ENCODE results near the gene ARPC5.

ARPC5 gene

GRCh38 chr1:183634429-183635065 is 1.0 kb downstream of the ARPC5 start:
- Histone ChIP-seq H3K9me3 (ENCODE audit: control insufficient read depth, insufficient read depth, low read length) (no peaks in the 10 kb centered on the region), H3K9me2 (replicated peaks; ENCODE audit: control insufficient read depth, low read length) (no peaks in the 10 kb centered on the region), H3K4me2 (ENCODE audit: low read length) (peak overlapping the region; percentile 68), H4K20me1 (ENCODE audit: control insufficient read depth, insufficient read depth, low read depth, low read length) (peaks cover 16% of the 10 kb centered on the region), H3K4me3 (ENCODE audit: low read length) (peak overlapping the region; percentile 92), H3K27ac (ENCODE audit: low read depth, low read length) (peak overlapping the region; percentile 74), H3K79me2 (ENCODE audit: control insufficient read depth, low read length) (peaks cover 56% of the 10 kb centered on the region), H3K4me1 (ENCODE audit: control insufficient read depth, low read length) (peaks cover 35% of the 10 kb centered on the region), H3K27me3 (ENCODE audit: control insufficient read depth, low read length) (peaks cover 19% of the 10 kb centered on the region), H3F3A (ENCODE audit: control insufficient read depth, insufficient read depth) (peaks cover 16% of the 10 kb centered on the region), H3K36me3 (ENCODE audit: control insufficient read depth, low read length) (peaks cover 42% of the 10 kb centered on the region)
- no peak for TF ChIP-seq EZH2phosphoT487 (IDR thresholded peaks at IDR 0.05; ENCODE audit: borderline replicate concordance, low read length)
- TF ChIP-seq CTCF (IDR thresholded peaks at IDR 0.05; ENCODE audit: low read depth, low read length, poor library complexity, severe bottlenecking) = no peak

GRCh38 chr1:183633676-183634343 is 1.8 kb downstream of the ARPC5 start:
- H3K4me3 ChIP-seq (ENCODE audit: low read length) = peak overlapping the region; percentile 92
- H3K4me1 ChIP-seq (ENCODE audit: control insufficient read depth, low read length) = peaks cover 35% of the 10 kb centered on the region
- H3K27ac ChIP-seq (ENCODE audit: low read depth, low read length) = peak overlapping the region; percentile 74
- H4K20me1 ChIP-seq (ENCODE audit: control insufficient read depth, insufficient read depth, low read depth, low read length) = peaks cover 16% of the 10 kb centered on the region
- H3K36me3 ChIP-seq (ENCODE audit: control insufficient read depth, low read length) = peaks cover 49% of the 10 kb centered on the region
- peaks cover 16% of the 10 kb centered on the region for H3F3A ChIP-seq (ENCODE audit: control insufficient read depth, insufficient read depth)
- H3K27me3 ChIP-seq (ENCODE audit: control insufficient read depth, low read length) = peaks cover 18% of the 10 kb centered on the region
- peaks cover 61% of the 10 kb centered on the region for H3K79me2 ChIP-seq (ENCODE audit: control insufficient read depth, low read length)
- no peaks in the 10 kb centered on the region for H3K9me3 ChIP-seq (ENCODE audit: control insufficient read depth, insufficient read depth, low read length)
- peak overlapping the region; percentile 68 for H3K4me2 ChIP-seq (ENCODE audit: low read length)
- TF ChIP-seq EZH2phosphoT487 (IDR thresholded peaks at IDR 0.05; ENCODE audit: borderline replicate concordance, low read length) = no peak
- peak; percentile 88 for TF ChIP-seq CTCF (IDR thresholded peaks at IDR 0.05; ENCODE audit: low read depth, low read length, poor library complexity, severe bottlenecking)
- H3K9me2 ChIP-seq (replicated peaks; ENCODE audit: control insufficient read depth, low read length) = no peaks in the 10 kb centered on the region

GRCh38 chr1:183632964-183633363 is 2.6 kb downstream of the ARPC5 start:
- peaks cover 65% of the 10 kb centered on the region for H3K79me2 ChIP-seq (ENCODE audit: control insufficient read depth, low read length)
- H3K4me1 ChIP-seq (ENCODE audit: control insufficient read depth, low read length) = peaks cover 35% of the 10 kb centered on the region
- H3K9me3 ChIP-seq (ENCODE audit: control insufficient read depth, insufficient read depth, low read length) = no peaks in the 10 kb centered on the region
- peaks cover 57% of the 10 kb centered on the region for H3K36me3 ChIP-seq (ENCODE audit: control insufficient read depth, low read length)
- 0 out of 2 replicates have a peak overlapping the region, but pooled peaks have one; percentile 74 for H3K27ac ChIP-seq (ENCODE audit: low read depth, low read length)
- peak overlapping the region; percentile 92 for H3K4me3 ChIP-seq (ENCODE audit: low read length)
- H4K20me1 ChIP-seq (ENCODE audit: control insufficient read depth, insufficient read depth, low read depth, low read length) = peaks cover 16% of the 10 kb centered on the region
- peak overlapping the region; percentile 68 for H3K4me2 ChIP-seq (ENCODE audit: low read length)
- TF ChIP-seq EZH2phosphoT487 (IDR thresholded peaks at IDR 0.05; ENCODE audit: borderline replicate concordance, low read length) (no peak), CTCF (IDR thresholded peaks at IDR 0.05; ENCODE audit: low read depth, low read length, poor library complexity, severe bottlenecking) (no peak)
- H3K27me3 ChIP-seq (ENCODE audit: control insufficient read depth, low read length) = peaks cover 14% of the 10 kb centered on the region
- H3K9me2 ChIP-seq (replicated peaks; ENCODE audit: control insufficient read depth, low read length) = no peaks in the 10 kb centered on the region
- peaks cover 16% of the 10 kb centered on the region for H3F3A ChIP-seq (ENCODE audit: control insufficient read depth, insufficient read depth)

Data from DOHH2 (cell line).